HepG2 (cell line): ENCODE measurements around the gene SKIC2. TPM values are rescaled to one million over a fixed set of nuclear protein-coding genes. Genes with fewer than 3 reads are reported as not detected.
A peak's percentile ranks its signal among the peaks of the same experiment; 100 is the strongest.

Experiments used
- ARNTL ChIP-seq: sonication (generic); formaldehyde crosslinking; IDR thresholded peaks from 2 replicates; pipeline ENCODE4 v1.4.0; 2020; ENCODE audit warnings: mild to moderate bottlenecking, missing genetic modification reagents
- BORCS8-MEF2B ChIP-seq: sonication (generic); formaldehyde crosslinking; IDR thresholded peaks from 2 replicates; pipeline ENCODE4 v1.8.0; 2022; ENCODE audit warnings: mild to moderate bottlenecking, missing genetic modification reagents
- RBAK ChIP-seq: sonication (generic); formaldehyde crosslinking; IDR thresholded peaks from 2 replicates; pipeline ENCODE4 v1.5.1; 2020; ENCODE audit warnings: mild to moderate bottlenecking, missing genetic modification reagents
- RFXAP ChIP-seq: sonication (generic); formaldehyde crosslinking; IDR thresholded peaks from 2 replicates; pipeline ENCODE4 v1.4.0; 2020; ENCODE audit warnings: missing genetic modification reagents, borderline replicate concordance
- TGIF2 ChIP-seq: IDR thresholded peaks from 2 replicates; pipeline ENCODE4 v1.6.1; 2016; ENCODE audit warnings: control low read depth, missing compliant biosample characterization
- TMF1 ChIP-seq: sonication (generic); formaldehyde crosslinking; IDR thresholded peaks from 2 replicates; pipeline ENCODE4 v1.8.1; 2022; ENCODE audit warnings: low read depth, missing genetic modification reagents
- ZNF552 ChIP-seq: sonication (generic); formaldehyde crosslinking; IDR thresholded peaks from 2 replicates; pipeline ENCODE4 v1.9.0; 2022; ENCODE audit warnings: missing genetic modification reagents, mild to moderate bottlenecking, borderline replicate concordance
- ZNF83 ChIP-seq: sonication (generic); formaldehyde crosslinking; IDR thresholded peaks from 2 replicates; pipeline ENCODE4 v1.4.0; 2020; ENCODE audit warnings: missing genetic modification reagents, mild to moderate bottlenecking, borderline replicate concordance
- polyA plus RNA-seq, 8 experiments: library from polyadenylated mRNA; depleted of rRNA in 3 of 8; stranded (reverse) in 7 of 8; unstranded in 1 of 8; fragments of >200 nt; fragmentation: Illumina TruSeq in 4 of 8; extraction: Trizol in 4 of 8; gene quantifications; 2 replicates each; pipeline versions ENCODE4 v1.2.1 to v1.2.3, GENCODE V29; 2011 to 2016; ENCODE audit warnings: low read depth in 4 of 8, missing spikeins in 1 of 8, mixed read lengths in 1 of 8; ENCODE audit not compliant: insufficient read depth in 1 of 8
- total RNA-seq, 5 experiments: library from RNA; depleted of rRNA; stranded (reverse); fragments of >200 nt; fragmentation: Illumina TruSeq; extraction: Trizol; gene quantifications; 2 replicates each; pipeline ENCODE4 v1.2.3, GENCODE V29; 2016; ENCODE audit warnings: low read depth in 1 of 5
- TF ChIP-seq, protein P1 (sequence below): sonication (generic); formaldehyde crosslinking; IDR thresholded peaks from 2 replicates; pipeline ENCODE4 v1.4.0; 2020; ENCODE audit warnings: missing genetic modification reagents, borderline replicate concordance
- TF ChIP-seq, protein P2 (sequence below): fragments of 450-650 bp; IDR thresholded peaks from 2 replicates; pipeline ENCODE4 v1.6.1; 2017; ENCODE audit warnings: mild to moderate bottlenecking
- TF ChIP-seq, protein P3 (sequence below): sonication (generic); formaldehyde crosslinking; IDR thresholded peaks from 2 replicates; pipeline ENCODE4 v1.5.0; 2020; ENCODE audit warnings: missing genetic modification reagents, mild to moderate bottlenecking, borderline replicate concordance
- TF ChIP-seq, protein P4 (sequence below): IDR thresholded peaks from 2 replicates; pipeline ENCODE4 v1.4.0; 2020; ENCODE audit warnings: mild to moderate bottlenecking, missing genetic modification reagents

SKIC2 gene
- total and polyA plus RNA-seq, 2 of the 13 experiments (the other 11 are each of a cell fraction or from before 2014, with no cell fraction given) = 67.1 to 68.4 TPM

DNA sequence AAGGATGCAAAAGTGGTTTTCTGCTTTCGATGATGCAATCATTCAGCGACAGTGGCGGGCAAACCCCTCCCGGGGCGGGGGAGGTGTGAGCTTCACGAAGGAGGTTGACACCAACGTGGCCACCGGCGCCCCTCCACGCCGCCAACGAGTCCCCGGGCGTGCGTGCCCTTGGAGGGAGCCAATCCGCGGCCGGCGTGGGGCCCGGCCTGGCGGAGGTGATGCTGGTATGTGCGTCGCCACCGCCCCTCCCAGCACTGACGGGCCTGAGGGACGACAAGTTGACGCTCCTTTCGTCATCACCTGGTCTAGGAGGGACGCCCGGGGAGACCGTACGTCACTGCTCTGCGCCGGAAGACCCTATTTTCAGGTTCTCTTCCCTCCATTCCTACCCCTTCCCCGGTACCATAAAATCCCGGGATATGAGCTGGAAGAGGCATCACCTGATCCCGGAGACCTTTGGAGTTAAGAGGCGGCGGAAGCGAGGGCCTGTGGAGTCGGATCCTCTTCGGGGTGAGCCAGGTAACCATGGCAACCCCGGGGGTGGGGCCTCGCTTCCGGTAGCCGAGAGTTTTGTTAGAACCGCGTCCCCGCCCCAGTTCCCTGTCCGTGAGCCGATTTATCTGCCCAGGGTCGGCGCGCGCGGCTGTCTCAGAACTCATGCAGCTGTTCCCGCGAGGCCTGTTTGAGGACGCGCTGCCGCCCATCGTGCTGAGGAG lies 13.2 kb downstream of the SKIC2 start, which contains the start of gene DXO (continued):
- TF ChIP-seq, protein P1, sequence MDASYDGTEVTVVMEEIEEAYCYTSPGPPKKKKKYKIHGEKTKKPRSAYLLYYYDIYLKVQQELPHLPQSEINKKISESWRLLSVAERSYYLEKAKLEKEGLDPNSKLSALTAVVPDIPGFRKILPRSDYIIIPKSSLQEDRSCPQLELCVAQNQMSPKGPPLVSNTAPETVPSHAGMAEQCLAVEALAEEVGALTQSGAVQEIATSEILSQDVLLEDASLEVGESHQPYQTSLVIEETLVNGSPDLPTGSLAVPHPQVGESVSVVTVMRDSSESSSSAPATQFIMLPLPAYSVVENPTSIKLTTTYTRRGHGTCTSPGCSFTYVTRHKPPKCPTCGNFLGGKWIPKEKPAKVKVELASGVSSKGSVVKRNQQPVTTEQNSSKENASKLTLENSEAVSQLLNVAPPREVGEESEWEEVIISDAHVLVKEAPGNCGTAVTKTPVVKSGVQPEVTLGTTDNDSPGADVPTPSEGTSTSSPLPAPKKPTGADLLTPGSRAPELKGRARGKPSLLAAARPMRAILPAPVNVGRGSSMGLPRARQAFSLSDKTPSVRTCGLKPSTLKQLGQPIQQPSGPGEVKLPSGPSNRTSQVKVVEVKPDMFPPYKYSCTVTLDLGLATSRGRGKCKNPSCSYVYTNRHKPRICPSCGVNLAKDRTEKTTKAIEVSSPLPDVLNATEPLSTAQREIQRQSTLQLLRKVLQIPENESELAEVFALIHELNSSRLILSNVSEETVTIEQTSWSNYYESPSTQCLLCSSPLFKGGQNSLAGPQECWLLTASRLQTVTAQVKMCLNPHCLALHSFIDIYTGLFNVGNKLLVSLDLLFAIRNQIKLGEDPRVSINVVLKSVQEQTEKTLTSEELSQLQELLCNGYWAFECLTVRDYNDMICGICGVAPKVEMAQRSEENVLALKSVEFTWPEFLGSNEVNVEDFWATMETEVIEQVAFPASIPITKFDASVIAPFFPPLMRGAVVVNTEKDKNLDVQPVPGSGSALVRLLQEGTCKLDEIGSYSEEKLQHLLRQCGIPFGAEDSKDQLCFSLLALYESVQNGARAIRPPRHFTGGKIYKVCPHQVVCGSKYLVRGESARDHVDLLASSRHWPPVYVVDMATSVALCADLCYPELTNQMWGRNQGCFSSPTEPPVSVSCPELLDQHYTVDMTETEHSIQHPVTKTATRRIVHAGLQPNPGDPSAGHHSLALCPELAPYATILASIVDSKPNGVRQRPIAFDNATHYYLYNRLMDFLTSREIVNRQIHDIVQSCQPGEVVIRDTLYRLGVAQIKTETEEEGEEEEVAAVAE (CRISPR knock-in tag) = peak; percentile 96
- peak; percentile 95 for TF ChIP-seq TGIF2 (CRISPR knock-in tag)
- TF ChIP-seq BORCS8-MEF2B (CRISPR knock-in tag) = no peak; the same call in 1 of the 2 replicates
- TF ChIP-seq RFXAP (CRISPR knock-in tag) = peak; percentile 92
- TF ChIP-seq, protein P2, sequence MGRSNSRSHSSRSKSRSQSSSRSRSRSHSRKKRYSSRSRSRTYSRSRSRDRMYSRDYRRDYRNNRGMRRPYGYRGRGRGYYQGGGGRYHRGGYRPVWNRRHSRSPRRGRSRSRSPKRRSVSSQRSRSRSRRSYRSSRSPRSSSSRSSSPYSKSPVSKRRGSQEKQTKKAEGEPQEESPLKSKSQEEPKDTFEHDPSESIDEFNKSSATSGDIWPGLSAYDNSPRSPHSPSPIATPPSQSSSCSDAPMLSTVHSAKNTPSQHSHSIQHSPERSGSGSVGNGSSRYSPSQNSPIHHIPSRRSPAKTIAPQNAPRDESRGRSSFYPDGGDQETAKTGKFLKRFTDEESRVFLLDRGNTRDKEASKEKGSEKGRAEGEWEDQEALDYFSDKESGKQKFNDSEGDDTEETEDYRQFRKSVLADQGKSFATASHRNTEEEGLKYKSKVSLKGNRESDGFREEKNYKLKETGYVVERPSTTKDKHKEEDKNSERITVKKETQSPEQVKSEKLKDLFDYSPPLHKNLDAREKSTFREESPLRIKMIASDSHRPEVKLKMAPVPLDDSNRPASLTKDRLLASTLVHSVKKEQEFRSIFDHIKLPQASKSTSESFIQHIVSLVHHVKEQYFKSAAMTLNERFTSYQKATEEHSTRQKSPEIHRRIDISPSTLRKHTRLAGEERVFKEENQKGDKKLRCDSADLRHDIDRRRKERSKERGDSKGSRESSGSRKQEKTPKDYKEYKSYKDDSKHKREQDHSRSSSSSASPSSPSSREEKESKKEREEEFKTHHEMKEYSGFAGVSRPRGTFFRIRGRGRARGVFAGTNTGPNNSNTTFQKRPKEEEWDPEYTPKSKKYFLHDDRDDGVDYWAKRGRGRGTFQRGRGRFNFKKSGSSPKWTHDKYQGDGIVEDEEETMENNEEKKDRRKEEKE = no peak
- 0 out of 2 replicates have a peak, but pooled peaks have one; percentile 43 for TF ChIP-seq RBAK (CRISPR knock-in tag)
- TF ChIP-seq ZNF552 (CRISPR knock-in tag) = peak; percentile 81
- TF ChIP-seq, protein P3, sequence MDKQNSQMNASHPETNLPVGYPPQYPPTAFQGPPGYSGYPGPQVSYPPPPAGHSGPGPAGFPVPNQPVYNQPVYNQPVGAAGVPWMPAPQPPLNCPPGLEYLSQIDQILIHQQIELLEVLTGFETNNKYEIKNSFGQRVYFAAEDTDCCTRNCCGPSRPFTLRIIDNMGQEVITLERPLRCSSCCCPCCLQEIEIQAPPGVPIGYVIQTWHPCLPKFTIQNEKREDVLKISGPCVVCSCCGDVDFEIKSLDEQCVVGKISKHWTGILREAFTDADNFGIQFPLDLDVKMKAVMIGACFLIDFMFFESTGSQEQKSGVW = no peak
- TF ChIP-seq, protein P4, sequence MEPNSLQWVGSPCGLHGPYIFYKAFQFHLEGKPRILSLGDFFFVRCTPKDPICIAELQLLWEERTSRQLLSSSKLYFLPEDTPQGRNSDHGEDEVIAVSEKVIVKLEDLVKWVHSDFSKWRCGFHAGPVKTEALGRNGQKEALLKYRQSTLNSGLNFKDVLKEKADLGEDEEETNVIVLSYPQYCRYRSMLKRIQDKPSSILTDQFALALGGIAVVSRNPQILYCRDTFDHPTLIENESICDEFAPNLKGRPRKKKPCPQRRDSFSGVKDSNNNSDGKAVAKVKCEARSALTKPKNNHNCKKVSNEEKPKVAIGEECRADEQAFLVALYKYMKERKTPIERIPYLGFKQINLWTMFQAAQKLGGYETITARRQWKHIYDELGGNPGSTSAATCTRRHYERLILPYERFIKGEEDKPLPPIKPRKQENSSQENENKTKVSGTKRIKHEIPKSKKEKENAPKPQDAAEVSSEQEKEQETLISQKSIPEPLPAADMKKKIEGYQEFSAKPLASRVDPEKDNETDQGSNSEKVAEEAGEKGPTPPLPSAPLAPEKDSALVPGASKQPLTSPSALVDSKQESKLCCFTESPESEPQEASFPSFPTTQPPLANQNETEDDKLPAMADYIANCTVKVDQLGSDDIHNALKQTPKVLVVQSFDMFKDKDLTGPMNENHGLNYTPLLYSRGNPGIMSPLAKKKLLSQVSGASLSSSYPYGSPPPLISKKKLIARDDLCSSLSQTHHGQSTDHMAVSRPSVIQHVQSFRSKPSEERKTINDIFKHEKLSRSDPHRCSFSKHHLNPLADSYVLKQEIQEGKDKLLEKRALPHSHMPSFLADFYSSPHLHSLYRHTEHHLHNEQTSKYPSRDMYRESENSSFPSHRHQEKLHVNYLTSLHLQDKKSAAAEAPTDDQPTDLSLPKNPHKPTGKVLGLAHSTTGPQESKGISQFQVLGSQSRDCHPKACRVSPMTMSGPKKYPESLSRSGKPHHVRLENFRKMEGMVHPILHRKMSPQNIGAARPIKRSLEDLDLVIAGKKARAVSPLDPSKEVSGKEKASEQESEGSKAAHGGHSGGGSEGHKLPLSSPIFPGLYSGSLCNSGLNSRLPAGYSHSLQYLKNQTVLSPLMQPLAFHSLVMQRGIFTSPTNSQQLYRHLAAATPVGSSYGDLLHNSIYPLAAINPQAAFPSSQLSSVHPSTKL = 0 out of 2 replicates have a peak, but pooled peaks have one; percentile 34
- TF ChIP-seq TMF1 (CRISPR knock-in tag) = peak; percentile 19; the same call in 1 of the 2 replicates
- TF ChIP-seq ZNF83 (CRISPR knock-in tag) = no peak; the same call in 1 of the 2 replicates
- peak; percentile 57 for TF ChIP-seq ARNTL (CRISPR knock-in tag)
